RWPE1 (cell line): ENCODE data around the gene HSD17B8.
A peak's percentile ranks its signal among the peaks of the same experiment; 100 is the strongest.
"Not testable (repeated sequence)": the region's sequence is repeated elsewhere in the genome, so short reads cannot be mapped to it uniquely, and the experiment has no call there.

ENCODE experiments used
- CTCF ChIA-PET: fragments of 350-600 bp; sonication (Branson Sonifier 250); formaldehyde crosslinking; extraction: SDS; loops from one replicate; lab custom pipeline; 2021; lab: Yijun Ruan, JAX
- POLR2A ChIA-PET: fragments of 400-600 bp; formaldehyde crosslinking; extraction: SDS; loops from one replicate; lab custom pipeline; 2020; ENCODE audit warnings: antibody characterized with exemption; ENCODE audit not compliant: low non-redundant PET; lab: Yijun Ruan, JAX
- DNase-seq: peaks from one replicate; pipeline ENCODE4 v3.0.0; 2012; ENCODE audit warnings: low spot score
- H3K27ac ChIP-seq: fragments of 450-650 bp; 2 replicates; pipeline ENCODE4 v1.5.1; 2017
- TF ChIP-seq, protein P1 (sequence below): fragments of 450-650 bp; conservative IDR thresholded peaks from 2 replicates; pipeline ENCODE4 v1.5.1; 2017; ENCODE audit warnings: low read depth, mild to moderate bottlenecking

The HSD17B8 gene

GRCh38 chr6:33213166-33213988 lies 8.9 kb downstream of the HSD17B8 start:
- DNase-seq: no peak
- peak overlapping the region; percentile 39 for H3K27ac ChIP-seq

DNA sequence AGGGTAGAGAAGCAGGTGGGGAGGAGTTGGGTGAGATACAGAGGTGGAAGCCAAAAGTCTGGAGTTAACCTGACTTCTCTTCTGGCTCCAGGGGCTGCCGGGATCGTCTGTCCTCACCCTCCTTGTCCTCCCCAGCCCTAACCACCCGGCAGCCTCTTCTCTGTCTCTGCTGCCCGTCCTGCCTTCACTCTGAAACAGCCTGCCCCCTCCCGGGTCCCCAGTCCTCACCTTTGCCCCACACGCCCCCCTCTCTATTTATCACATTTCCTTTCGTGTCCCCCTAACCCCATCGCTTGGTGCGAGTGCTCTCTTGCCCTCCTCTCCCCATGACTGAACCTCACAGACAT lies 9.5 kb downstream of the HSD17B8 start:
- no peak for DNase-seq
- ChIA-PET POLR2A (no interaction called here), CTCF (no interaction called here)
- peak overlapping the region; percentile 39; the same call in 1 of the 2 replicates for H3K27ac ChIP-seq
- TF ChIP-seq, protein P1, sequence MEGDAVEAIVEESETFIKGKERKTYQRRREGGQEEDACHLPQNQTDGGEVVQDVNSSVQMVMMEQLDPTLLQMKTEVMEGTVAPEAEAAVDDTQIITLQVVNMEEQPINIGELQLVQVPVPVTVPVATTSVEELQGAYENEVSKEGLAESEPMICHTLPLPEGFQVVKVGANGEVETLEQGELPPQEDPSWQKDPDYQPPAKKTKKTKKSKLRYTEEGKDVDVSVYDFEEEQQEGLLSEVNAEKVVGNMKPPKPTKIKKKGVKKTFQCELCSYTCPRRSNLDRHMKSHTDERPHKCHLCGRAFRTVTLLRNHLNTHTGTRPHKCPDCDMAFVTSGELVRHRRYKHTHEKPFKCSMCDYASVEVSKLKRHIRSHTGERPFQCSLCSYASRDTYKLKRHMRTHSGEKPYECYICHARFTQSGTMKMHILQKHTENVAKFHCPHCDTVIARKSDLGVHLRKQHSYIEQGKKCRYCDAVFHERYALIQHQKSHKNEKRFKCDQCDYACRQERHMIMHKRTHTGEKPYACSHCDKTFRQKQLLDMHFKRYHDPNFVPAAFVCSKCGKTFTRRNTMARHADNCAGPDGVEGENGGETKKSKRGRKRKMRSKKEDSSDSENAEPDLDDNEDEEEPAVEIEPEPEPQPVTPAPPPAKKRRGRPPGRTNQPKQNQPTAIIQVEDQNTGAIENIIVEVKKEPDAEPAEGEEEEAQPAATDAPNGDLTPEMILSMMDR: no peak

More at GRCh38 chr6:33213166-33213988, 8.9 kb downstream of the HSD17B8 start:
- TF ChIP-seq, protein P1: no peak
- ChIA-PET POLR2A (interaction anchor here (0.7 kb wide), 1 partner anchor 9 kb away, joined by 6 read pairs; the partner anchor contains the start of gene HSD17B8), CTCF (interaction anchor here (0.6 kb wide), 1 partner anchor 22 kb away, joined by 4 read pairs; no protein-coding TSS in a partner anchor)

GRCh38 chr6:33215271-33216116 lies 11.0 kb downstream of the HSD17B8 start:
- ChIA-PET POLR2A (no interaction called here), CTCF (no interaction called here)
- TF ChIP-seq, protein P1: no peak
- no peak overlapping the region for H3K27ac ChIP-seq
- DNase-seq: no peak

- DNase-seq: no peak
- H3K27ac ChIP-seq: no peak overlapping the region
- TF ChIP-seq, protein P1: no peak
- ChIA-PET CTCF (no interaction called here), POLR2A (no interaction called here)
These were observed 11.7 kb downstream of the HSD17B8 start for GRCh38 chr6:33216117-33216649.

DNA sequence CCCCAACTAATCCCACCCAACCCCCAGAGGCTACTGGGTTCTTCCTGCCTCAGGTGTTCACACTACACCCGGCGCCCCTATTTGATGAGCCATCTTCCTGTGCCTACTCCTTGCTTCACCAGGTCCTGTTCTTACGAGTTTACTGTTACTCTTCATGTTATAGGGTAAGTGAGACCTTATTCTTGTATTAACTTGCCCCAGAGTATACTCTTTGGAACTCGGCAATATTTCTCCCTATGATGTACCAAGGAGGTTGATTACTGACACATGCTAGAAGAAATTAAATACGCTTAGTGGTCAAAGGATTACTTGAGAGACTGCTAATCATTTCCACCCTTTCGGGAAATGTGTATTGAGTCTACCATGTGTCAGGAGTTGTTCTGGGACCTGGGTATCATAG lies 12.8 kb downstream of the HSD17B8 start:
- H3K27ac ChIP-seq: no peak overlapping the region
- no peak for DNase-seq
- CTCF ChIA-PET: no interaction called here
- TF ChIP-seq, protein P1: no peak
- POLR2A ChIA-PET: no interaction called here

- H3K27ac ChIP-seq: no peak overlapping the region
- no peak for DNase-seq
- ChIA-PET POLR2A (no interaction called here), CTCF (no interaction called here)
- TF ChIP-seq, protein P1: no peak
These were observed 13.2 kb downstream of the HSD17B8 start for GRCh38 chr6:33217681-33218080.

DNA sequence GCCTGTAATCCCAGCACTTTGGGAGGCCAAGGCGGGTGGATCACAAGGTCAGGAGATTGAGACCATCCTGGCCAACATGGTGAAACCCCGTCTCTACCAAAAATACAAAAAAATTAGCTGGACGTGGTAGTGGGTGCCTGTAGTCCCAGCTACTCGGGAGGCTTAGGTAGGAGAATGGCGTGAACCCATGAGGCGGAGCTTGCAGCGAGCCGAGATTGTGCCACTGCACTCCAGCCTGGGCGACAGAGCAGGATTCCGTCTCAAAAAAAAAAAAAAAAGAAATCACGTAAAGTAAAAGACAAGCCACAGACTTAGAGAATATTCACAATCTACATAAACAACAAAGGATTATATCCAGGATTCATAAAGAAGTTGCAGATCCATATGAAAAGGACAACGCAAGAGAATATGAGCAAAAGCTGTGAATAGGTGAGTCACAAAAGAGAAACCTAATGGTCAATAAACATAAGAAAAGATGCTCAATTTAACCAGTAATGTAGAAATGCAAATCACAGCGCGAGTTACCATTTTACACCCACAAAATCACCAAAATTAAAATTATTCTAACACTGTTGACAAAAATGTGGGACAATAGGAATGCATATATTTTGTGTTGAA lies 22.2 kb downstream of the HSD17B8 start:
- POLR2A ChIA-PET, H3K27ac ChIP-seq: not testable (repeated sequence)

More for the DNA sequence above, 22.2 kb downstream of the HSD17B8 start:
- not testable (repeated sequence) for DNase-seq
- CTCF ChIA-PET: interaction anchor here (0.6 to 0.7 kb wide), 4 partner anchors 11 to 186 kb away, joined by 3 to 10 read pairs (median 3); no protein-coding TSS in a partner anchor
